Panc1 (cell line): ENCODE data around the gene TRIM2. TPM values are rescaled to one million over a fixed set of nuclear protein-coding genes. Genes with fewer than 3 reads are reported as not detected.

Experiments used
- ATAC-seq: fragments of 200-7000 bp; cut with Tn5 transposase; 2 replicates; pipeline ENCODE4 v1.9.1; 2020; ENCODE audit warnings: mild to moderate bottlenecking, moderate library complexity
- BruUV-seq: library from RNA; stranded (reverse); fragments of 400-500 nt; replicated peaks from 2 replicates; lab custom pipeline; 2021; lab: Mats Ljungman, UMichigan
- CTCF ChIA-PET: fragments of 300-600 bp; sonication (Branson Sonifier 250); formaldehyde crosslinking; loops from one replicate; lab custom pipeline; 2022; ENCODE audit warnings: antibody characterized with exemption; lab: Charles Lee
- POLR2A ChIA-PET: fragments of 300-600 bp; sonication (Branson Sonifier 250); formaldehyde crosslinking; loops from one replicate; lab custom pipeline; 2022; ENCODE audit warnings: antibody characterized with exemption; lab: Charles Lee
- DNase-seq: peaks from one replicate; pipeline ENCODE4 v3.0.0-alpha.2; 2010; ENCODE audit warnings: low read depth, low spot score
- H3K27ac ChIP-seq: 2 replicates; pipeline ENCODE4 v1.5.1; 2011; ENCODE audit warnings: mild to moderate bottlenecking, low read length, inconsistent platforms
- H3K27me3 ChIP-seq: fragments of 200-500 bp; sonication (Bioruptor generic); 2 replicates; pipeline ENCODE4 v1.6.0; 2014; ENCODE audit warnings: low read length, inconsistent platforms; ENCODE audit not compliant: control insufficient read depth, insufficient read depth
- H3K36me3 ChIP-seq: fragments of 200-500 bp; sonication (Bioruptor generic); 2 replicates; pipeline ENCODE4 v1.5.1; 2014; ENCODE audit warnings: inconsistent platforms, mild to moderate bottlenecking, low read length, moderate library complexity; ENCODE audit not compliant: control insufficient read depth, insufficient read depth
- H3K4me1 ChIP-seq: 2 replicates; pipeline ENCODE4 v1.5.1; 2011; ENCODE audit warnings: inconsistent platforms, mild to moderate bottlenecking, low read length, moderate library complexity; ENCODE audit not compliant: control insufficient read depth, insufficient read depth
- H3K4me3 ChIP-seq, 2 experiments: 2 replicates each; pipeline ENCODE4 v1.5.1; 2011 to 2012; ENCODE audit warnings: low read depth in 2 of 2, low read length in 2 of 2, mild to moderate bottlenecking in 2 of 2, inconsistent platforms in 1 of 2, moderate library complexity in 1 of 2
- H3K9me3 ChIP-seq: fragments of 200-500 bp; sonication (Bioruptor generic); 2 replicates; pipeline ENCODE4 v1.5.1; 2014; ENCODE audit warnings: low read depth, mild to moderate bottlenecking, inconsistent platforms, low read length, moderate library complexity; ENCODE audit not compliant: control insufficient read depth, insufficient read depth
- CTCF ChIP-seq: fragments of 450-650 bp; IDR thresholded peaks from 2 replicates; pipeline ENCODE4 v1.5.1; 2017; ENCODE audit warnings: mild to moderate bottlenecking
- POLR2AphosphoS5 ChIP-seq: IDR thresholded peaks from 2 replicates; pipeline ENCODE4 v1.6.1; 2012; ENCODE audit warnings: mild to moderate bottlenecking, low read depth, low read length, moderate library complexity
- REST ChIP-seq, 2 experiments: IDR thresholded peaks; 2 replicates each; pipeline ENCODE4 v1.6.1; 2011 to 2012; ENCODE audit warnings: low read depth in 2 of 2, control low read depth in 1 of 2, low read length in 1 of 2, mild to moderate bottlenecking in 1 of 2, moderate library complexity in 1 of 2; ENCODE audit not compliant: insufficient read depth in 1 of 2
- SIN3A ChIP-seq: IDR thresholded peaks from 2 replicates; pipeline ENCODE4 v1.6.1; 2012; ENCODE audit warnings: low read depth, mild to moderate bottlenecking, low read length, moderate library complexity, borderline replicate concordance; ENCODE audit not compliant: insufficient read depth
- TCF7L2 ChIP-seq: IDR thresholded peaks from 2 replicates; pipeline ENCODE4 v1.6.1; 2011; ENCODE audit warnings: mild to moderate bottlenecking, low read depth, low read length, inconsistent platforms
- in situ Hi-C: cut with HindIII; loops from 2 replicates; pipeline ENCODE4 v1.10.0; 2016; ENCODE audit warnings: low sequenced_read_pairs, low pct_unique_long_range_greater_than_20kb
- intact Hi-C: fragments of 100-400 bp; cut with micrococcal nuclease; formaldehyde crosslinking; loops from one replicate; pipeline ENCODE4 v1.10.0; 2022; ENCODE audit not compliant: unreplicated experiment
- total RNA-seq: library from RNA; stranded (reverse); gene quantifications from one replicate; pipeline ENCODE4 v1.2.1, GENCODE V29; 2021; ENCODE audit not compliant: unreplicated experiment

TRIM2 gene
- total RNA-seq, 1 experiment from 2014 or later = 18.9 TPM

GRCh38 chr4:153372967-153373562 lies 168.8 kb downstream of the TRIM2 start:
- intact Hi-C loops (no loop called here), in situ Hi-C loops (no loop called here)
- no TSS peak for BruUV-seq
- Histone ChIP-seq H3K4me3 (no peak overlapping the region), H3K27me3 (no peaks in the 10 kb centered on the region), H3K27ac (no peak overlapping the region), H3K36me3 (no peaks in the 10 kb centered on the region; the same call in 1 of the 2 replicates), H3K4me1 (no peaks in the 10 kb centered on the region), H3K9me3 (peaks cover 4% of the 10 kb centered on the region)
- DNase-seq = no peak
- no peak for ATAC-seq
- ChIA-PET CTCF (no interaction called here), POLR2A (interaction anchor here (0.6 kb wide), 1 partner anchor 205 kb away, joined by 3 read pairs; no protein-coding TSS in a partner anchor)
- TF ChIP-seq POLR2AphosphoS5 (no peak), TCF7L2 (no peak), SIN3A (no peak)

- BruUV-seq = no TSS peak
- peaks cover 4% of the 10 kb centered on the region for H3K9me3 ChIP-seq
- H3K27ac ChIP-seq = no peak overlapping the region
- no peak for TF ChIP-seq REST (IDR thresholded peaks at IDR 0.05; ENCODE audit: insufficient read depth in 1 of 2, low read depth in 2 of 2, low read length in 1 of 2)
- TF ChIP-seq SIN3A = no peak
- no peak for TF ChIP-seq POLR2AphosphoS5
- TF ChIP-seq TCF7L2 = no peak
- no peak for TF ChIP-seq CTCF
- ChIA-PET CTCF (no interaction called here), POLR2A (interaction anchor here (0.6 kb wide), 1 partner anchor 29 kb away, joined by 21 read pairs; no protein-coding TSS in a partner anchor)
- no peaks in the 10 kb centered on the region for H3K4me1 ChIP-seq
- ATAC-seq = no peak
- no peaks in the 10 kb centered on the region for H3K27me3 ChIP-seq
- no peak overlapping the region for H3K4me3 ChIP-seq
- intact Hi-C loops (no loop called here), in situ Hi-C loops (no loop called here)
- H3K36me3 ChIP-seq = no peaks in the 10 kb centered on the region; the same call in 1 of the 2 replicates
- no peak for DNase-seq
Measured at GRCh38 chr4:153374442-153374841, 170.2 kb downstream of the TRIM2 start.

- intact Hi-C loops = no loop called here
- ATAC-seq (no peak), DNase-seq (no peak)
- CTCF ChIA-PET = no interaction called here
- Histone ChIP-seq H3K4me1 (no peaks in the 10 kb centered on the region), H3K9me3 (peaks cover 4% of the 10 kb centered on the region), H3K36me3 (no peaks in the 10 kb centered on the region; the same call in 1 of the 2 replicates), H3K27ac (no peak overlapping the region), H3K4me3 (no peak overlapping the region), H3K27me3 (no peaks in the 10 kb centered on the region)
- POLR2A ChIA-PET = no interaction called here
- no peak for TF ChIP-seq SIN3A
- no peak for TF ChIP-seq REST (IDR thresholded peaks at IDR 0.05; ENCODE audit: insufficient read depth in 1 of 2, low read depth in 2 of 2, low read length in 1 of 2)
- TF ChIP-seq POLR2AphosphoS5 = no peak
- TF ChIP-seq CTCF = no peak
- TF ChIP-seq TCF7L2 = no peak
- in situ Hi-C loops = no loop called here
- BruUV-seq = no TSS peak
Measured at GRCh38 chr4:153375303-153375702, 171.1 kb downstream of the TRIM2 start.
